OCI-LY1 (cell line): Measurements from ENCODE around the gene KXD1.

ENCODE experiments used
- CTCF ChIP-seq: fragments of 200-600 bp; sonication (generic), shearing (Covaris generic); IDR thresholded peaks from 2 replicates; pipeline ENCODE4 v1.5.1; 2017; ENCODE audit warnings: mild to moderate bottlenecking, antibody characterized with exemption, low read length, moderate library complexity, mixed read lengths
- EZH2 ChIP-seq: fragments of 200-600 bp; sonication (generic), shearing (Covaris generic); IDR thresholded peaks from 2 replicates; pipeline ENCODE4 v1.8.0; 2017; ENCODE audit warnings: borderline replicate concordance, mixed run types, mild to moderate bottlenecking, antibody characterized with exemption, low read length, moderate library complexity, mixed read lengths

- TF ChIP-seq CTCF, result no peak
- no peak for TF ChIP-seq EZH2
Observed at GRCh38 chr19:18608102-18608804, 50.6 kb downstream of the KXD1 start.
